NT2/D1 (cell line): ENCODE data around the gene PEDS1.
"Not testable (repeated sequence)": the region's sequence is repeated elsewhere in the genome, so short reads cannot be mapped to it uniquely, and the experiment has no call there.

Experiments used
- DNase-seq: peaks from one replicate; pipeline ENCODE4 v3.0.0-alpha.2; 2011; ENCODE audit warnings: low read depth, low spot score
- H3K27me3 ChIP-seq: 2 replicates; pipeline ENCODE4 v1.6.0; 2011; ENCODE audit warnings: mild to moderate bottlenecking; ENCODE audit not compliant: insufficient read length, insufficient read depth
- H3K36me3 ChIP-seq: 2 replicates; pipeline ENCODE4 v1.6.1; 2011; ENCODE audit warnings: mild to moderate bottlenecking, low read length, mixed read lengths; ENCODE audit not compliant: insufficient read depth, insufficient read length
- H3K4me1 ChIP-seq: 2 replicates; pipeline ENCODE4 v1.5.1; 2011; ENCODE audit not compliant: insufficient read depth, insufficient read length
- H3K4me3 ChIP-seq: 2 replicates; pipeline ENCODE4 v1.5.1; 2011; ENCODE audit warnings: low read depth; ENCODE audit not compliant: insufficient read length
- H3K9ac ChIP-seq: 2 replicates; pipeline ENCODE4 v1.6.0; 2011; ENCODE audit warnings: low read depth; ENCODE audit not compliant: insufficient read length
- H3K9me3 ChIP-seq: 2 replicates; pipeline ENCODE4 v1.5.1; 2011; ENCODE audit warnings: mild to moderate bottlenecking, low read length; ENCODE audit not compliant: insufficient read depth
- SUZ12 ChIP-seq: IDR thresholded peaks from 2 replicates; pipeline ENCODE4 v1.6.1; 2011; ENCODE audit not compliant: insufficient read length, insufficient read depth; ENCODE audit errors: extremely low read depth
- YY1 ChIP-seq: IDR thresholded peaks from 2 replicates; pipeline ENCODE4 v1.6.1; 2011; ENCODE audit not compliant: insufficient read length, insufficient read depth
- ZNF274 ChIP-seq: IDR thresholded peaks from 2 replicates; pipeline ENCODE4 v1.6.1; 2011; ENCODE audit warnings: mild to moderate bottlenecking, low read depth, low read length

Gene PEDS1

GRCh38 chr20:50141811-50142561 lies 11.5 kb downstream of the PEDS1 start:
- Histone ChIP-seq H3K9me3 (no peaks in the 10 kb centered on the region), H3K9ac (no peak overlapping the region), H3K36me3 (peaks cover 77% of the 10 kb centered on the region), H3K4me1 (peaks cover 26% of the 10 kb centered on the region), H3K4me3 (no peak overlapping the region), H3K27me3 (no peaks in the 10 kb centered on the region)
- DNase-seq, result no peak
- TF ChIP-seq SUZ12 (no peak), YY1 (no peak), ZNF274 (no peak)

GRCh38 chr20:50141018-50141675 lies 12.4 kb downstream of the PEDS1 start:
- peaks cover 75% of the 10 kb centered on the region for H3K36me3 ChIP-seq
- no peak for DNase-seq
- TF ChIP-seq SUZ12 (no peak), ZNF274 (no peak), YY1 (no peak)
- no peaks in the 10 kb centered on the region for H3K9me3 ChIP-seq
- no peaks in the 10 kb centered on the region for H3K27me3 ChIP-seq
- no peak overlapping the region for H3K9ac ChIP-seq
- no peak overlapping the region for H3K4me3 ChIP-seq
- H3K4me1 ChIP-seq, result peaks cover 24% of the 10 kb centered on the region

- Histone ChIP-seq H3K36me3 (peaks cover 76% of the 10 kb centered on the region), H3K4me3 (no peak overlapping the region), H3K9me3 (no peaks in the 10 kb centered on the region), H3K27me3 (no peaks in the 10 kb centered on the region), H3K9ac (no peak overlapping the region), H3K4me1 (peaks cover 24% of the 10 kb centered on the region)
- TF ChIP-seq SUZ12 (no peak), YY1 (no peak), ZNF274 (no peak)
- no peak for DNase-seq
These were observed 13.1 kb downstream of the PEDS1 start for GRCh38 chr20:50140339-50140859.

GRCh38 chr20:50138479-50139393 lies 14.8 kb downstream of the PEDS1 start:
- Histone ChIP-seq H3K4me1 (peaks cover 24% of the 10 kb centered on the region), H3K27me3 (no peaks in the 10 kb centered on the region), H3K9ac (peak overlapping the region; percentile 14), H3K9me3 (no peaks in the 10 kb centered on the region), H3K4me3 (no peak overlapping the region), H3K36me3 (peaks cover 83% of the 10 kb centered on the region)
- DNase-seq, result no peak
- no peak for TF ChIP-seq YY1
- TF ChIP-seq ZNF274, result no peak
- TF ChIP-seq SUZ12, result no peak

GRCh38 chr20:50138120-50138478 lies 15.4 kb downstream of the PEDS1 start:
- no peak for TF ChIP-seq YY1
- TF ChIP-seq SUZ12, result no peak
- no peak for TF ChIP-seq ZNF274
- Histone ChIP-seq H3K4me3 (no peak overlapping the region), H3K9me3 (no peaks in the 10 kb centered on the region), H3K9ac (no peak overlapping the region), H3K27me3 (no peaks in the 10 kb centered on the region), H3K36me3 (peaks cover 85% of the 10 kb centered on the region), H3K4me1 (peaks cover 24% of the 10 kb centered on the region)
- DNase-seq, result no peak

GRCh38 chr20:50137702-50138101 lies 15.8 kb downstream of the PEDS1 start:
- not testable (repeated sequence) for H3K9ac ChIP-seq, DNase-seq, H3K9me3 ChIP-seq, H3K27me3 ChIP-seq, H3K4me3 ChIP-seq
- peaks cover 85% of the 10 kb centered on the region for H3K36me3 ChIP-seq
- H3K4me1 ChIP-seq, result peaks cover 20% of the 10 kb centered on the region
